ENCODE results near the gene CEP131.
A peak's percentile ranks its signal among the peaks of the same experiment; 100 is the strongest.

The CEP131 gene

GRCh38 chr17:81143200-81143527, 79.6 kb downstream of the CEP131 start:
- no peak overlapping the region for H2AFZ ChIP-seq (ENCODE audit: low read depth, low read length, severe bottlenecking)
- no peaks in the 10 kb centered on the region; the same call in 1 of the 2 replicates for H3K9me3 ChIP-seq (ENCODE audit: insufficient read depth, low read length)
- no peak overlapping the region for H3K4me3 ChIP-seq (ENCODE audit: insufficient read depth, low read length, poor library complexity, severe bottlenecking)
- no peaks in the 10 kb centered on the region for H4K20me1 ChIP-seq (ENCODE audit: low read depth, low read length)
- no peaks in the 10 kb centered on the region for H3K36me3 ChIP-seq (ENCODE audit: low read length)
- H3F3A ChIP-seq (ENCODE audit: insufficient read depth) = no peaks in the 10 kb centered on the region
- H3K4me2 ChIP-seq (ENCODE audit: low read depth, low read length, poor library complexity, severe bottlenecking) = no peak overlapping the region
- no peaks in the 10 kb centered on the region for H3K9me2 ChIP-seq (replicated peaks; ENCODE audit: insufficient read depth, low read length)
- H3K27me3 ChIP-seq (ENCODE audit: low read length) = no peaks in the 10 kb centered on the region
- no peak overlapping the region for H3K9ac ChIP-seq (ENCODE audit: low read length)
- H3K79me2 ChIP-seq (ENCODE audit: insufficient read depth, low read length) = no peaks in the 10 kb centered on the region
- no peak overlapping the region for H3K27ac ChIP-seq (ENCODE audit: low read depth, low read length)
- TF ChIP-seq CTCF (IDR thresholded peaks at IDR 0.05; ENCODE audit: insufficient read depth, low read length, poor library complexity, severe bottlenecking) (no peak), EZH2phosphoT487 (conservative IDR thresholded peaks at IDR 0.05; ENCODE audit: low read length) (no peak)

- Histone ChIP-seq H3K9me2 (replicated peaks; ENCODE audit: insufficient read depth, low read length) (no peaks in the 10 kb centered on the region), H3K4me2 (ENCODE audit: low read depth, low read length, poor library complexity, severe bottlenecking) (no peak overlapping the region), H3K36me3 (ENCODE audit: low read length) (no peaks in the 10 kb centered on the region), H3F3A (ENCODE audit: insufficient read depth) (no peaks in the 10 kb centered on the region), H2AFZ (ENCODE audit: low read depth, low read length, severe bottlenecking) (no peak overlapping the region), H3K79me2 (ENCODE audit: insufficient read depth, low read length) (no peaks in the 10 kb centered on the region), H4K20me1 (ENCODE audit: low read depth, low read length) (no peaks in the 10 kb centered on the region), H3K4me3 (ENCODE audit: insufficient read depth, low read length, poor library complexity, severe bottlenecking) (no peak overlapping the region), H3K27me3 (ENCODE audit: low read length) (no peaks in the 10 kb centered on the region), H3K9me3 (ENCODE audit: insufficient read depth, low read length) (no peaks in the 10 kb centered on the region; the same call in 1 of the 2 replicates), H3K9ac (ENCODE audit: low read length) (no peak overlapping the region), H3K27ac (ENCODE audit: low read depth, low read length) (no peak overlapping the region)
- TF ChIP-seq CTCF (IDR thresholded peaks at IDR 0.05; ENCODE audit: insufficient read depth, low read length, poor library complexity, severe bottlenecking) (peak; percentile 56), EZH2phosphoT487 (conservative IDR thresholded peaks at IDR 0.05; ENCODE audit: low read length) (no peak)
These were observed 80.2 kb downstream of the CEP131 start for GRCh38 chr17:81142301-81143199.

GRCh38 chr17:81140695-81141094, 82.1 kb downstream of the CEP131 start:
- no peaks in the 10 kb centered on the region; the same call in 1 of the 2 replicates for H3K9me3 ChIP-seq (ENCODE audit: insufficient read depth, low read length)
- no peak overlapping the region for H3K4me3 ChIP-seq (ENCODE audit: insufficient read depth, low read length, poor library complexity, severe bottlenecking)
- H2AFZ ChIP-seq (ENCODE audit: low read depth, low read length, severe bottlenecking) = no peak overlapping the region
- H3K27me3 ChIP-seq (ENCODE audit: low read length) = no peaks in the 10 kb centered on the region
- no peaks in the 10 kb centered on the region for H4K20me1 ChIP-seq (ENCODE audit: low read depth, low read length)
- H3K9ac ChIP-seq (ENCODE audit: low read length) = no peak overlapping the region
- no peak overlapping the region for H3K4me2 ChIP-seq (ENCODE audit: low read depth, low read length, poor library complexity, severe bottlenecking)
- H3K79me2 ChIP-seq (ENCODE audit: insufficient read depth, low read length) = no peaks in the 10 kb centered on the region
- no peak for TF ChIP-seq EZH2phosphoT487 (conservative IDR thresholded peaks at IDR 0.05; ENCODE audit: low read length)
- no peak for TF ChIP-seq CTCF (IDR thresholded peaks at IDR 0.05; ENCODE audit: insufficient read depth, low read length, poor library complexity, severe bottlenecking)
- H3F3A ChIP-seq (ENCODE audit: insufficient read depth) = no peaks in the 10 kb centered on the region
- no peaks in the 10 kb centered on the region for H3K9me2 ChIP-seq (replicated peaks; ENCODE audit: insufficient read depth, low read length)
- H3K27ac ChIP-seq (ENCODE audit: low read depth, low read length) = no peak overlapping the region
- H3K36me3 ChIP-seq (ENCODE audit: low read length) = no peaks in the 10 kb centered on the region

Data from SU-DHL-6 (cell line).